Epithelial cell of proximal tubule (primary cell): Measurements from ENCODE around the gene BLNK. TPM values are rescaled to one million over a fixed set of nuclear protein-coding genes. Genes with fewer than 3 reads are reported as not detected.
"Not testable (repeated sequence)": the region's sequence is repeated elsewhere in the genome, so short reads cannot be mapped to it uniquely, and the experiment has no call there.

Experiments
- DNase-seq: peaks from one replicate; pipeline ENCODE4 v3.0.0-alpha.2; 2011; ENCODE audit warnings: low read depth
- H3K4me3 ChIP-seq: 2 replicates; pipeline ENCODE4 v1.5.1; 2011; ENCODE audit warnings: low read depth, mild to moderate bottlenecking, low read length
- CTCF ChIP-seq: conservative IDR thresholded peaks from 2 replicates; pipeline ENCODE4 v1.5.1; 2012; ENCODE audit warnings: low read depth, mild to moderate bottlenecking, low read length
- total RNA-seq: library from RNA; depleted of rRNA; stranded (reverse); fragments of >200 nt; gene quantifications from 2 replicates; pipeline ENCODE4 v1.2.3, GENCODE V29; 2015

The BLNK gene
- total RNA-seq, 1 donor from 2014 or later = 0.12 TPM

GRCh38 chr10:96309628-96310320, 38.4 kb upstream of the BLNK start:
- H3K4me3 ChIP-seq = no peak overlapping the region
- DNase-seq = no peak
- TF ChIP-seq CTCF = no peak

DNA sequence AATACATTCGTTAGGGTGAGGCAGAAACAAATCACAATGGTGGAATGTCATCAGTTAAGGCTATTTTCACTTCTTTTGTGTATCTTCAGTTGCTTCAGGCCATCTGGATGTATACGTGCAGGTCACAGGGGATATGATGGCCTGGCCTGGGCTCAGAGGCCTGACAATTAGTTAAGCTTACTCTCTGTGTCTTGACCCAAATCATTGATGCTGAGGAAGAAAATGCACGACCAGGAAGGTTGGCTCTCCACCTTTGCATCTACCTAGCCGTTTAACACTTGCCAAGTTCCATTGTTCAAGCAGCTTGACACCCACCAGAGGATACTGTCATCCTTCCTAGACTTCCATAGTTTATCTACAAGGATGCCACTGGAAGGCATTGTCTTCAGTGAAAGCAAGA, 37.5 kb upstream of the BLNK start:
- not testable (repeated sequence) for DNase-seq, H3K4me3 ChIP-seq

GRCh38 chr10:96306516-96306915, 35.1 kb upstream of the BLNK start:
- no peak for DNase-seq
- no peak for TF ChIP-seq CTCF
- H3K4me3 ChIP-seq = no peak overlapping the region

GRCh38 chr10:96305019-96305418, 33.6 kb upstream of the BLNK start:
- DNase-seq = no peak
- no peak for TF ChIP-seq CTCF
- H3K4me3 ChIP-seq = no peak overlapping the region

DNA sequence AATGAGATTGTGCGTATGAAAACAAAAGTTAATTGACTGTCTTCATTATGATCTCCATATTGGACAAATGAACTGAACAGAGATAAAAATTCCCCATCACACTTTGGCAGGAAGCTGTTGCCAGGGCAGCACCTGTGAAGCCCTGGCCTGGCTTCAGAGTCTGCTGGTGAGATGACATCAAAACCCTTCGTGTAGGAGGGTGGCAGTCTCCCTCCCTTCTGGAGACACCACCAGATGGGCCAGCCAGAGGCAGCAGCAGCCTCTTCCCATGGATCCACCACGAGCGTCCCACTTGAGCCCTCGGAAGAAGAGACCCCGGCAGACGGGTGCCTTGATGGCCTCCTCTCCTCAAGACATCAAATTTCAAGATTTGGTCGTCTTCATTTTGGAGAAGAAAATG, 32.9 kb upstream of the BLNK start, which contains the start of gene DNTT:
TSS of gene DNTT (plus strand) at position 205 of the 400 bp plus-strand sequence. CDS start at position 269, 64 bp downstream.
- no peak within 1 kb of the TSS for H3K4me3 ChIP-seq
- no peak for TF ChIP-seq CTCF
- no peak for DNase-seq

GRCh38 chr10:96301616-96302015, 30.2 kb upstream of the BLNK start:
- DNase-seq = no peak
- no peak overlapping the region for H3K4me3 ChIP-seq
- TF ChIP-seq CTCF = no peak

DNA sequence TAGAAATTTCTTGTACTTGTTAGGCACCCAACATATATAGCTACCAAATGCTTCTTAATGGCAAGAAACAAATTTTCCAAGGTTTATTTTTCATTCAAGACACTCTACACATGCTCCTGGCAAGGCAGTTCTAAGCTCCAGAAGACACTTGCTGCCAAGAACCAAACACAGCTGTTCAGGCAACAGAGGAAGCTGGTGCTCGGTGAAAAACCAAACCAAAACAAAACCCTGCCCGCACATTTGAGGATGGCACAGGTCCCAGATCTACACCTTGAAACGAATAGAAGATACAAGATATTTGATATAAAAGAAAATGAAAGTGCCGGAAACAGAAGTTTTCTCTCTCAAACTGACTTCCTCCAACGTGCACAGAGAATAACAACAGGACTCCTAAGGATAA, 28.0 kb upstream of the BLNK start:
- no peak overlapping the region for H3K4me3 ChIP-seq
- TF ChIP-seq CTCF = no peak
- DNase-seq = no peak
